ENCODE results near the gene GRIN3B.
A peak's percentile ranks its signal among the peaks of the same experiment; 100 is the strongest.

Gene GRIN3B

DNA sequence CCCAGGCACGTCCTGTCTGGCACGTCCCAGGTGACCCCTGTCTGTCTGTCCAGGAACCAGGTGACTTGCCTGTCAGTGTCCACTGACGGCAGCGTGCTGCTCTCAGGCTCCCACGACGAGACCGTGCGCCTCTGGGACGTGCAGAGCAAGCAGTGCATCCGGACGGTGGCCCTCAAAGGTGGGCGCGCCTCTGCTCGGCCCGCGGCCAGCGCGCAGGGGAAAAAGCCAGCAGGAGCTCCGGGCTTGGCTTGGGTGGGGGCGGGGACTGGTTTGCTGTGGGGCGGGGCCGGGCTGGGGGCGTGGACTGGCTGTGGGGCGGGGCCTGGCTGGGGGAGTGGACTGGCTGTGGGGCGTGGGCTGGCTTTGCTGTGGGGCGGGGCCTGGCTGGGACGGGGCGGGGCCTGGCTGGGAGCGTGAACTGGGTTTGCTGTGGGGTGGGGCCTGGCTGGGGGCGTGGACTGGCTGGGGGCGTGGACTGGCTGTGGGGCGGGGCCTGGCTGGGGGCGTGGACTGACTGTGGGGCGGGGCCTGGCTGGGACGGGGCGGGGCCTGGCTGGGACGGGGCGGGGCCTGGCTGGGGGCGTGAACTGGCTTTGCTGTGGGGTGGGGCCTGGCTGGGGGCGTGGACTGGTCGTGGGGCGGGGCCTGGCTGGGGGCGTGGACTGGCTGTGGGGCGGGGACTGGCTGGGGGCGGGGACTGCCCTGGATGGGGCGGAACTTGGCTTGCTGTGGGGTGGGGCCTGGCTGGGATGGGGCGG is 8.9 kb upstream of the GRIN3B start:
- no peak for DNase-seq

DNA sequence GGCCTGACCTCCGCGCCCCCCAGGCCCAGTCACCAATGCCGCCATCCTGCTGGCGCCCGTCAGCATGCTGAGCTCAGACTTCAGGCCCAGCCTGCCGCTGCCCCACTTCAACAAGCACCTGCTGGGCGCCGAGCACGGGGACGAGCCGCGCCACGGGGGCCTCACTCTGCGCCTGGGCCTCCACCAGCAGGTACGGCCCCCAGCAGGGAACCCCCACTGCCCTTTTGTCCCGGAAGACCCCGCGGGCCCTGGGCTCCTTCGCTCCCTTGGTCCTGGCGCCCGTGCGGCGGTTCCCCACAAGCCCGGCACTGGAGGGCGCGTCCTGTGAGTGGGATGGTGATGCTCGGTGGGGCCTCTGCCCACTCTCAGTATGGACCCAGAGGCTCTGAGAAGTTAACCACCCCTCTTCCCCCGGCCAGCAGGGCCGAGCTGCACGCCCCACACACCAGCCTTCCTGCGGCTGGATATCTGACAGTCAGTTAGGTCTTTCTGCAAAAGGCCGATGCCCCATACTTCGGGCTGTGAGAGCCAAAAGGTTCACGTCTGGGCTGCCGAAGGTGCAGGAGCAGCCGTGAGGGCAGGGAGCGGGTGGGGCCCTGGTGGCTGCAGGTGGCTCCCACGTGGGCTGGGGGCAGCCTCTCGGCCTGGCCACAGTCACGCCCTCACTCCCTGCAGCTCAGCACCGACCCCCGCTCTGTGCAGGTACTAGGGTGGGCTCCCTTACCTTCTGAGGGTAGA is 8.1 kb upstream of the GRIN3B start:
- no peak for DNase-seq

DNA sequence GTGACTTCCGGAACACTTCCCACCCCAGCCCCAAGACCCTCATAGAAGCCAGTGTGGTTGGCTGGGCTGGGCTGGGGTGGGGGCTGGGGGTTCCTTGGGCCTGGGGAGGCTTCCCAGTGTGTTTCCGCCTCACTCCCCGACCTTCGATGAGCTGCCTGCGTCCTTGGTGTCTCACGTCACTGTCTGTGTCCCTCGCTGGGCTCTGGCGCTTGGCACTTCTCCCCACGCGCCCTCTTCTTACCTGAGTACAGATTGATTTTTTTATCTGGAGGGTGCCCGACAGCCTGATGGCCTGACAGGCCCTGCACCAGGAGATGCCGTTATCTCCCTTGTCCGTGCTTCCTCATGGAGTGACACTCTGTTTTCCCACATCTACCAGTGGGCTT is 7.6 kb upstream of the GRIN3B start:
- DNase-seq = no peak

DNA sequence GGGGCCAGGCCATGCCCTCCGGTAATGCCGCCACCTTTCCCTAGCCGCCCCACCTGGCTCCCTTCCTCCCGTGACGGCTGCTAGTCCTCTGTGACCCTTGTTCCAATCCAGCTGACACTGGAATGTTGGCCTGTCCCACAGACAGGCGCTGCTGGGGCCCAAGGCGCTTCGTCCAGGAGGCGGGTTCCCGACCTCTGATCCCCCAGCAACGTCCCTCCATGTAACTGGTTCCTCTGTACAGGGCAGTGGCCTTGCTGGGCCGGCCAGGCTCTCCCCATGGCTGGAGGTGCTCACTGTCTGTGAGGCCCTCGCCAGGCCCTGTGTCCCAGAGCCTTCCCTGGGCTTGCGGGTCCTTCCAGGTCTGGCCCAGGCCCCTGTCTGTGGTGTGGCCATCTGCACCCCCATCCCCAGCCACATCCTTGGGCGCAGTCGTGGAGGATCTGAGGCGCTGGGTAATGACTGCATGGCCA is 6.8 kb upstream of the GRIN3B start:
- no peak for DNase-seq

DNA sequence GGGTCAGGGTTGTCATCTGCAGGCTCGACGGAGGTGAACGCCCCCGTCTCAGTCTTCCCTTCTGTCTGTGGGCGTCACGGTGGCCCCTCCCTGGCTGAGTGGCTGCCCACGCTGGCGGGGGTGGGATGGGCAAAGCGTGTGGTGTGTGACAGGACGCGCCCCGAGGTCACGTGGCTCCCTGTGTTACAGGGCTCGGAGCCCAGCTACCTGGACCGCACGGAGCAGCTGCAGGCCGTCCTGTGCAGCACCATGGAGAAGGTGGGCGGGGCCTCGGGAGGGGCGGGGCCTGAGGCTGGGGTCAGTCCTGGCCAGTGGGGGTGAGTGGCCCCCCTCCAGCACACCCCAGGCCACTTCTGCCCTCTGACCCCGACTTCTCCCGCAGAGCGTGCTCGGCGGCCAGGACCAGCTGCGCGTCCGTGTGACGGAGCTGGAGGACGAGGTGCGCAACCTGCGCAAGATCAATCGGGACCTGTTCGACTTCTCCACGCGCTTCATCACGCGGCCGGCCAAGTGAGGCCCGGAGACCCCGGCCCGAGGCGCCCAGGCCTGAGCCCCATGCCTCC is 6.3 kb upstream of the GRIN3B start:
- no peak for DNase-seq

DNA sequence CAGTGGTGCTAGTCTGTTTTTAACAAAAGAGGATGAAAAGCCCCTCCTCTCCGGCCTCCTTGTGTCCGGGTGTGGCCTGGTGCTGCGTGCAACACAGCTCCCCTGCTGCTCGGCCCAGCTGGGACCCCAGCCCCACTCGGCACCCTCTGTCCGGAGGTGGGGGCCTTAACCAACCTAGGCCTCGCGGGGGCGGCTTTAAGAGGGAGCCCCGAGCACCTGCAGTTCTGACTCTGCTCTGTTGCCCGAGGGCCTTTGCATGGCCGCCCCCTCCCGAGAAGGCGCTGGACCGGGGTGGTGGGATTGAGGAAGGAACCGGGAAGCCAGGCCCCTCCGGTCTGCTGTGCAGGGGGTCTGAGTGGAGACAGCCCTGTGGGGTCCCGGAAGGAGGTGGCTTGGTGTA is 5.7 kb upstream of the GRIN3B start:
- no peak for DNase-seq

DNA sequence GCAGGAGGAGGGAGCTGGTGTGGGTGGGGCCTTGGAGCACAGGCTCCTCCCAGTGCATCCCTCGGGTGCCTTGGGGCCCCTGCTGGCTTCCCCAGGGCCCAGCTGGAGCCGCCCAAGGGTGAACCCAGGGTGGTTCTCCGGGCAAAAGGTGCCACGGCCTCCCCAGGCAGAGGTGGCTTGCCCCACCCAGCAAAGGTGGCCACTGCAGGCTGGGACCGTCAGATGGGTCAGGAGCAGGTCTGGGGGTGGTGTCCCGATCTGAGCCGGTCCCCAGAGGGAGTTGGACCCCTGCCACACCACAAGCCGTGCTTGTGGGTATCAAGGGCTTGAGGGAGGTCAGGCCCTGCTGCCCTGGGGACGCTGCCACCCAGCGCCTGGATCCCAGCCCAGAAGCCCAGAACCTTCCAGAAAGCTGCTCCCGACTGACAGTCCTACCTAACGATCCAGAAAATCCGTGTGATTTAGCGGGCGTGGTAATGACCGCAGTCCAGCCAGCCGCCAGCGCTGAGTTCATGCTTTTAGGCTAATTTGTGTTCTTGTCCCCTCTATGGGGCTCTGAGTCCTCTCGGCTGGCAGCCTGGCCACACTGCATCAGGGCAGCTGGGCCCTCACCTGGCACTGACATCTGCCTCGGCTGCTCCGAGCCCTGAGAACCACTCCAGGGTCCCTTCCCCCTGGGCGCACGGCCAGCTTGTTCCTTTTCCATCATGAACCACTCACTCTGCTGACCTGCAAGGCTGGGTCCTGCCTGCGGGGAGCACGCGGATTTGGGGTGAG is 5.0 kb upstream of the GRIN3B start:
- peak in 1 of 3 experiments; percentile 64 for DNase-seq

DNA sequence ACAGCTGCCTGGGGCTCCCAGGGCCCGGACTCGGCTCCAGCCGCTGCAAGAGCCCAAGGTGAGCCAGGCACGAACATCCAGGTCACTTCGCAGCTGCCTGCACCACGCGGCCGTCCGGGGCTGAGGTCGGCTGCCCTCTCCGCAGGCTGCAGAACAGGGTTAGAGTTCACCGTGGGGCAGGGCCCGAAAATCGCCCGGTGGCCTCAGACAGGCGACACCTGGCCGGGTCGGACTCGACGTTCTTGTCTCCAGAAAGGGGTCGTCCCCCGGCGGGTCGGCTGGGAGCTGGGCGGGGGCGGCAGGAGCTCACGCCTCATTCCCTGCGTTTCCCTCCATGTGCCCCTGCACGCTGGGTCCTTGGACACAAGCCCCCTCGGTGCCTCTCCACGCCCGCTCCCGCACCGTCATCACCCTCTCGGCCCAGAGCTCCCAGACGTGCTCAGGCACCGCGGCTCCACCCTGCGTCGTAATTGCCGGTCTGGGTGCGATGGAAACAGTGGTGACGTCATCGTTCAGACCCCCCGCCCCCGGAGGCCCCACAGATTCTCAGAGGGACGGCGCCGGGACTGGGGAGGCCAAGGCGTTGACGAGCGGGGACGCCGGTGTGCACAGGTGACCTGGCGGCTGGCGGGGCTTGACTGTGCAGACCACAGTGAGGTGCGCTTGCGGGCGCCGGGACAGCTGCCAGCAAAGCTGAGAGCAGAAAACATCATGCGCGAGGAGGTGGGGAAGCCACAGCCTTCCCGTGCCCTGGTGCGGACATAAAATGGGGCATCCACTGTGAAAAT is 4.0 kb upstream of the GRIN3B start:
- peak in 2 of 3 experiments; percentile 84 to 89 for DNase-seq

DNA sequence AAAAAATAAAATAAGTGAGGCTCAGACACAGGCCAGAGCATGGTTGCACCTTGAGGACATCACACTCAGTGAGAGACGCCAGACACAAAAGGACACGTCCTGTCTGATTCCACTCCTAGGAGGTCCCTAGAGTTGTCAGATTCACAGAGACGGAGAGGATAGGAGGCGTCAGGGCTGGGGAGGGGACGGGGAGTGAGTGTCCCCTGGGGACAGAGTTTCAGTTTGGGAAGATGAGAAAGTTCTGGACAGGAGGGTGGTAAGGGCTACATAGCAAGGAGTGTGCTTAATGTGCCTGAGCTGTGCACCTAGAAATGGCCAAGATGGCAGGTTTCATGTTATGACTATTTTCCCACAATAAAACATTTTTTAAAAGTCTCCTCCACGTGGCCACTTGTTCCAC is 2.2 kb upstream of the GRIN3B start:
- no peak for DNase-seq

DNA sequence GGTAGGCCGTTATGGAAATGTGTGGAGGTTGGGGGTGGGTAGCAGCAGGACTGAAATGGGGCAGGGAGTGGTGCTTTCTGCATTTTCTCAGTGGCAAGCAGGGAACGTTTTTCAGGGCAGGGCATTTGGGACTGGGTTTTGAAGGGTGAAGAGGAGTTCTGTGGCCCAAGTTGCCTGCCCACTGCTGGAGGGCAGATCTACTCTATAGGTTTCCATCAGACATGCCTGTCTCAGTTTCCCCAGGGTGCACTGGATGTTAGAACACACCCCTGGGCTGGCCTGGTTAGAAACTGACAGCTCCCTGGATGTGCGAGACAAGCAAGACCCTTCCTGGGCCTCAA is 870 bp upstream of the GRIN3B start:
- DNase-seq = no peak

DNA sequence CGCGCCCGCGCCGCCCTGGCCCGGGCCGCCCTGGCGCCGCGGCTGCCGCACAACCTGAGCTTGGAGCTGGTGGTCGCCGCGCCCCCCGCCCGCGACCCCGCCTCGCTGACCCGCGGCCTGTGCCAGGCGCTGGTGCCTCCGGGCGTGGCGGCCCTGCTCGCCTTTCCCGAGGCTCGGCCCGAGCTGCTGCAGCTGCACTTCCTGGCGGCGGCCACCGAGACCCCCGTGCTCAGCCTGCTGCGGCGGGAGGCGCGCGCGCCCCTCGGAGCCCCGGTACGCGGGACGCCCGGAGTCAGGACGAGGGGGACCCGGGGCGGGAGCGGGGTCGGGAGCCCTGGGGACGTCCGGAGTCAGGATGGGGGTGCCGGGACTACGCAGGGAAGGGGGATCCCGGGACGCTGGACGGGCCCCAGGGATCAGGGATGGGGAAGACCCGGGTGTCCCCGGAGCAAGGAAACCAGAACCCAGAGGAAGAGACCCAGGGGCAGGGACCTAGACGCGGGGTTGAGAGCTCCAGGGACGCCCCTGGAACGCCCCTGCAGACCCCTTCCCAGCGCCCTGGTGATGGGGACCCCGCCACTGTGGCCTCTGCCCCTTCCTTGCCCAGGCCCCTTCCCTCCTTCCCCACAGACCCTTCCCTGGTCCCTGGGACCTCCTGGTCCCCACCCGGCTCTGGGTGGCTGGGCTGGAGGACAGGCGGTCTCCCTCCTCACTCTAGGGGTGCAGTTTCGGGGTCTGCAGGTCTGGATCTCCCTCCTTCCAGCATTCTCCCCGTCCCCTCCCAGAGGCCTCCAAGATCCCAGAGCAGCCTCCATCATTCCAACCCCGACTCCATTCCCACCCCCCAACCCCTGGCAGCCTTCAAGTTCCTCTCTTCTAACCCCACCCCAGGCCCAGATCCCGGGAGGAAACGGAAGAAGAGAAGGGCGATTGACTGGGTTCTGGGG is 645 bp downstream of the GRIN3B start:
- DNase-seq = peak in 1 of 3 experiments; percentile 61

DNA sequence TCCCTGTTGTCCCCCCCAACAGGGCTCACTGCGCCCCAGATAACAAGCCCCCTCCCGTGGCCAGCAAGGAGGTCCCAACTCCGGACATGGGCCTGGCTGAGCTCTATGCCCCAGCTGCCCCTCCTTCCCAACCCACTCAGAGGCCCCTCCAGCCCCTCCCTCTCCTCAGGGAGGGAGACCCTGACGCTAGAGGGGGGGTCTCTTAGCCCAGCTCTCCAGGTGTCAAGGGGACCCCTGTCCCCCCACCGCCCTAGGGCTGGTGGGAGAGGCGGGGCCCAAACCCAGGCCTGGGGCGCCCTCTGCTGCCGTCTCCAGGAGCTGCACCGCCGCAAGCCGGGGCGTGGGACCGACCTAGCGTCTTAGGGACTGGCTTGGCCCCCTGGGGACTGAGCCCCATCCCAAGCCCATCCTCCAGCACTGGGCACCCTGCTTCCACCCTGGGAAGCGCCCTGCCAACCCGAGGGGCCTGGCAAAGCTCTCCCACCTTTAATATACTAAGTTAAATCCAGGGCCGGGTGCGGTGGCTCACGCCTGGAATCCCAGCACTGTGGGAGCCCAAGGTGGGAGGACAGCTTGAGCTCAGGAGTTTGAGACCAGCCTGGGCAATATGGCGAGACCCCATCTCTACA is 1.4 kb downstream of the GRIN3B start:
- DNase-seq = peak; percentile 39 to 68 (median 62)

DNA sequence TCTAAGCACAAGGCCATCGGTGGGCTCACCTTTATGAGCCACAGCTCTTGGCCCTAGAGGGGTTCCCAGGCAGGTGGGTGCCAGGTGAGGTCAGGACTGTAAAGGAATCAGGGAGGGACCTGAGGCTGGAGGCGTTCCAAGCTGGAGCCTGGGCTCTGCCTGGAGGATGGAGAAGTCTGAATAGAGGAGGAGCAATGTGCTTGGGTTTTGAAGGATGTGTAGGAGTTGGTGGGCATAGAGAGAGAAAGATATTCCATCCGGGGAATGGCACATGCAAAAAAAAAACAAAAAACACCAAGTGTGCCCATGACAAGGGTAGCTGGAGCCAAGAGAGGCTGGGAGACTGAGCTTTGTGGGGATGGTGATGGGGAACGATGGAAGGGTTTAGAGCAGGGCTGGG is 2.4 kb downstream of the GRIN3B start:
- DNase-seq = no peak

DNA sequence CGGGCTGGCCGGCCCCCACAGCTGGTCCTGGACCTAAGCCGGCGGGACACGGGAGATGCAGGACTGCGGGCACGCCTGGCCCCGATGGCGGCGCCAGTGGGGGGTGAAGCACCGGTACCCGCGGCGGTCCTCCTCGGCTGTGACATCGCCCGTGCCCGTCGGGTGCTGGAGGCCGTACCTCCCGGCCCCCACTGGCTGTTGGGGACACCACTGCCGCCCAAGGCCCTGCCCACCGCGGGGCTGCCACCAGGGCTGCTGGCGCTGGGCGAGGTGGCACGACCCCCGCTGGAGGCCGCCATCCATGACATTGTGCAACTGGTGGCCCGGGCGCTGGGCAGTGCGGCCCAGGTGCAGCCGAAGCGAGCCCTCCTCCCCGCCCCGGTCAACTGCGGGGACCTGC is 3.1 kb downstream of the GRIN3B start:
- DNase-seq = no peak

DNA sequence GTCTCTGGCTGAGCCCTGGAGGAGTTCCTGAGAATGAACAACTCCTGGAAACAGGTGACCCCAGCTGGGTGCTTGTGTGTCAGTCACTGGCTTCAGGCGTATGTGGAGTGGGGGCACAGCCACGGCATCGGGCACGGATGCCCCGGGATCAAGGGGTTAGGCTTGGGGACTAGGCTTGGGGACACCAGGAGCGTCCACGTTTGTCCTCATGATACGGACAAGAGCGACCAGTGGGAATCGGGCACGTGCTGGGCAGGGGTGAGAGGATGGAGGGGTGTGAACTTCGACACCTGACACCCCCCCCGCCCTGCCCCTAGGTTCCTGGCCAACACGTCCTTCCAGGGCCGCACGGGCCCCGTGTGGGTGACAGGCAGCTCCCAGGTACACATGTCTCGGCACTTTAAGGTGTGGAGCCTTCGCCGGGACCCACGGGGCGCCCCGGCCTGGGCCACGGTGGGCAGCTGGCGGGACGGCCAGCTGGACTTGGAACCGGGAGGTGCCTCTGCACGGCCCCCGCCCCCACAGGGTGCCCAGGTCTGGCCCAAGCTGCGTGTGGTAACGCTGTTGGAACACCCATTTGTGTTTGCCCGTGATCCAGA is 4.1 kb downstream of the GRIN3B start:
- no peak for DNase-seq

DNA sequence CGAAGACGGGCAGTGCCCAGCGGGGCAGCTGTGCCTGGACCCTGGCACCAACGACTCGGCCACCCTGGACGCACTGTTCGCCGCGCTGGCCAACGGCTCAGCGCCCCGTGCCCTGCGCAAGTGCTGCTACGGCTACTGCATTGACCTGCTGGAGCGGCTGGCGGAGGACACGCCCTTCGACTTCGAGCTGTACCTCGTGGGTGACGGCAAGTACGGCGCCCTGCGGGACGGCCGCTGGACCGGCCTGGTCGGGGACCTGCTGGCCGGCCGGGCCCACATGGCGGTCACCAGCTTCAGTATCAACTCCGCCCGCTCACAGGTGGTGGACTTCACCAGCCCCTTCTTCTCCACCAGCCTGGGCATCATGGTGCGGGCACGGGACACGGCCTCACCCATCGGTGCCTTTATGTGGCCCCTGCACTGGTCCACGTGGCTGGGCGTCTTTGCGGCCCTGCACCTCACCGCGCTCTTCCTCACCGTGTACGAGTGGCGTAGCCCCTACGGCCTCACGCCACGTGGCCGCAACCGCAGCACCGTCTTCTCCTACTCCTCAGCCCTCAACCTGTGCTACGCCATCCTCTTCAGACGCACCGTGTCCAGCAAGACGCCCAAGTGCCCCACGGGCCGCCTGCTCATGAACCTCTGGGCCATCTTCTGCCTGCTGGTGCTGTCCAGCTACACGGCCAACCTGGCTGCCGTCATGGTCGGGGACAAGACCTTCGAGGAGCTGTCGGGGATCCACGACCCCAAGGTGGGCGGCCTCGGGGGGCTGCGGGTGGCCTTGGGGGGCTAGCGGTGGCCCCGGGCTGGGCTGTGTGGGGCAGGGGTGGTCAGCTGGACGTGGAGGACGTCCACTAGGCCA is 4.8 kb downstream of the GRIN3B start:
- DNase-seq = no peak

DNA sequence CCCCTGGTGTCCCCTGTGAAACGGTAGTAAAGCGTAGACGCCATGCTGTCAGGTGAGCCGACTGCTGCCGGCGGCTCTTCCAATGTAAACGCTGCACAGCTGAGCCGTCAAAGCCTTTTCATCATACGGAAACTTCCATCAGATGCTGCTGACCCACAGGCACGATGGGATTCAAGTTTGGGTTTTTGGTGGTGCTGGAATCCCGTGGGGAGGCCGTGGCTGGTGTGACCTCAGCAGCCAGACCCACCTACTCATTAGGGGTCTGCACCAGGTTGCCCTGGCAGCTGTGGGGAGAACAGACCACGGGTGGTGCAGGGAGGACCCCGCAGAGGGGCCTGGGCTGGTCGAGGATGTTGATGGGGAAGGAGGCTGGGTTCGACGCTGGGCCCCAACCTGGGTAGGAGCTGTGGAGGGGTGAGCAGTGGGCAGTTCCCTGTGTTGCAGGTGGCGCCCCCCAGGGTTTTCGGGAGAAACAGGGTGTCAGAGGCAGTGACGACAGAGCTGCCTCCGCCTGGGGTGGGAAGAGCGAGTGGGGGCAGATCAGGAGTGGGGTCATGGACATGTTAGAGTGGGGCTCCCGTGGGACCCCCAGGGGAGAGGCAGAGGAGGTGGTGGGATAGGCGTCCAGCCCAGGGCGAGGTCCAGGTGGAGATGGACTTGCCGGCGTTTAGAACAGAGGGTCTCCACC is 6.6 kb downstream of the GRIN3B start:
- no peak for DNase-seq

DNA sequence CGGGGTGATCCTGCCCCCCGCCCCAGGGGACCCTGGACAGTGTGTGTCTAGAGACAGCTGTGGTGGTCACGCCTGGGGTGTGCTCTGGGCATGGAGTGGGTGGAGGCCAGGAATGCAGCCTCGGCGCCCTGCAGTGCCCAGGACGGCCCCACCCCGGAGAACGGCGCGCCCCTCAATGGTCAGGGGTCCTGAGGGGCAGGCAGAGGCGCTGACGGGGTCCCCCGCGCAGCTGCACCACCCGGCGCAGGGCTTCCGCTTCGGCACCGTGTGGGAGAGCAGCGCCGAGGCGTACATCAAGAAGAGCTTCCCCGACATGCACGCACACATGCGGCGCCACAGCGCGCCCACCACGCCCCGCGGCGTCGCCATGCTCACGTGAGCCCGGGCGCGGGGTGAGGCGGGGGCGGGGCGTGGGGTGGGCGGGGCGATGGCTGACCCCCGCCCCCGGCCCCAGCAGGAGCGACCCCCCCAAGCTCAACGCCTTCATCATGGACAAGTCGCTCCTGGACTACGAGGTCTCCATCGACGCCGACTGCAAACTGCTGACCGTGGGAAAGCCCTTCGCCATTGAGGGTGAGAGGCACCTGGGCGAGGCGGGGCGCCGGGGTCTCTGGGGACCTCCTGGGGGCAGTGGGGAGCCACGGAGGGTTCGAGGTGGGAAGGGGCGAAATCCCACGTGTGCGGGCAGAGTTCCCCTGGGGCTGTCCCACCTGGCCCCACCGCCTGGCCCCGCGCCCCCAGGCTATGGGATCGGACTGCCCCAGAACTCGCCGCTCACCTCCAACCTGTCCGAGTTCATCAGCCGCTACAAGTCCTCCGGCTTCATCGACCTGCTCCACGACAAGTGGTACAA is 7.4 kb downstream of the GRIN3B start:
- DNase-seq = no peak

Data from NCI-H1417 (cell line).